ELR (cell line): ENCODE data around the gene EIF3L.

ENCODE experiments used
- DNase-seq: peaks from one replicate; pipeline ENCODE4 v3.0.0-alpha.2; 2015; ENCODE audit warnings: low read depth

Gene EIF3L

GRCh38 chr22:37927637-37927936 is 78.4 kb downstream of the EIF3L start:
- no peak for DNase-seq

GRCh38 chr22:37929390-37929789 is 80.2 kb downstream of the EIF3L start:
- DNase-seq: no peak

GRCh38 chr22:37930270-37930951 is 81.2 kb downstream of the EIF3L start:
- DNase-seq: peak; percentile 51

GRCh38 chr22:37930952-37931440 is 81.8 kb downstream of the EIF3L start:
- DNase-seq: no peak

GRCh38 chr22:37931893-37932389 is 82.7 kb downstream of the EIF3L start:
- no peak for DNase-seq

GRCh38 chr22:37932401-37932800 is 83.2 kb downstream of the EIF3L start:
- DNase-seq: no peak

GRCh38 chr22:37932821-37933578 is 83.8 kb downstream of the EIF3L start:
- no peak for DNase-seq

- peak; percentile 96 for DNase-seq
Observed at GRCh38 chr22:37933711-37934376, 84.6 kb downstream of the EIF3L start.
